Gastrocnemius medialis (tissue), 4 donors: ENCODE results near the gene RNF182. TPM values are rescaled to one million over a fixed set of nuclear protein-coding genes. Genes with fewer than 3 reads are reported as not detected.

ENCODE experiments used
- ATAC-seq, 2 donors: fragments of 150-250 bp; one replicate each; pipeline ENCODE4 v1.9.1; 2016
- DNase-seq, 2 donors: peaks; one replicate each; pipeline ENCODE4 v3.0.0-alpha.2; 2019
- H3K27ac ChIP-seq, 4 donors: fragments of 200-600 bp; sonication (generic); 1 replicate in 1 of 4; 2 replicates in 3 of 4; pipeline ENCODE4 v1.5.1; 2016 to 2018; ENCODE audit warnings: mild to moderate bottlenecking in 2 of 4, moderate library complexity in 1 of 4
- H3K27me3 ChIP-seq, 3 donors: fragments of 200-600 bp; sonication (generic) in 2 of 3; 1 replicate in 1 of 3; 2 replicates in 2 of 3; pipeline versions ENCODE4 v1.5.1 to v1.6.0; 2016 to 2019; ENCODE audit warnings: mild to moderate bottlenecking in 1 of 3, moderate library complexity in 1 of 3
- H3K36me3 ChIP-seq, 2 donors: fragments of 200-600 bp; sonication (generic) in 1 of 2; one replicate each; pipeline ENCODE4 v1.5.1; 2017 to 2018
- H3K4me1 ChIP-seq, 2 donors: fragments of 200-600 bp; sonication (generic) in 1 of 2; one replicate each; pipeline ENCODE4 v1.5.1; 2016 to 2017; ENCODE audit warnings: mild to moderate bottlenecking in 2 of 2
- H3K4me3 ChIP-seq, 4 donors: fragments of 200-600 bp; sonication (generic) in 3 of 4; 1 replicate in 1 of 4; 2 replicates in 3 of 4; pipeline ENCODE4 v1.5.1; 2016 to 2019; ENCODE audit warnings: mild to moderate bottlenecking in 2 of 4
- H3K9me3 ChIP-seq, 3 donors: fragments of 200-600 bp; sonication (generic) in 2 of 3; 1 replicate in 1 of 3; 2 replicates in 2 of 3; pipeline ENCODE4 v1.5.1; 2016 to 2019
- POLR2A ChIP-seq, 2 donors: fragments of 450-650 bp; IDR thresholded peaks; one replicate each; pipeline ENCODE4 v1.6.1; 2017; ENCODE audit warnings: antibody characterized with exemption in 2 of 2, mild to moderate bottlenecking in 2 of 2, moderate library complexity in 2 of 2
- in situ Hi-C, 4 donors: fragments of 200-750 bp; cut with MboI; loops; one replicate each; pipeline versions ENCODE4 v1.15.0 to v1.8.0; 2017; ENCODE audit warnings: low sequenced_read_pairs in 4 of 4
- intact Hi-C: fragments of 100-400 bp; cut with DNase I; formaldehyde crosslinking; loops from one replicate; pipeline ENCODE4 v1.15.1; 2023; ENCODE audit warnings: low total_unique reads
- total RNA-seq, 4 donors: library from RNA; depleted of rRNA; stranded (reverse); fragments of >200 nt; gene quantifications; one replicate each; pipeline versions ENCODE4 v1.1.0 to v1.2.3, GENCODE V29; 2016
- TF ChIP-seq, protein P1 (sequence below), 5 experiments: fragments of 450-650 bp in 3 of 5; fragments of 200-600 bp in 2 of 5; sonication (generic) in 2 of 5; IDR thresholded peaks in 4 of 5; conservative IDR thresholded peaks in 1 of 5; 1 replicate in 4 of 5; 2 replicates in 1 of 5; pipeline ENCODE4 v1.5.1; 2016 to 2019; ENCODE audit warnings: antibody characterized with exemption in 5 of 5, mild to moderate bottlenecking in 3 of 5, moderate library complexity in 3 of 5

RNF182 gene
- total RNA-seq, 4 donors from 2014 or later: 0.10 TPM; not detected in 3

DNA sequence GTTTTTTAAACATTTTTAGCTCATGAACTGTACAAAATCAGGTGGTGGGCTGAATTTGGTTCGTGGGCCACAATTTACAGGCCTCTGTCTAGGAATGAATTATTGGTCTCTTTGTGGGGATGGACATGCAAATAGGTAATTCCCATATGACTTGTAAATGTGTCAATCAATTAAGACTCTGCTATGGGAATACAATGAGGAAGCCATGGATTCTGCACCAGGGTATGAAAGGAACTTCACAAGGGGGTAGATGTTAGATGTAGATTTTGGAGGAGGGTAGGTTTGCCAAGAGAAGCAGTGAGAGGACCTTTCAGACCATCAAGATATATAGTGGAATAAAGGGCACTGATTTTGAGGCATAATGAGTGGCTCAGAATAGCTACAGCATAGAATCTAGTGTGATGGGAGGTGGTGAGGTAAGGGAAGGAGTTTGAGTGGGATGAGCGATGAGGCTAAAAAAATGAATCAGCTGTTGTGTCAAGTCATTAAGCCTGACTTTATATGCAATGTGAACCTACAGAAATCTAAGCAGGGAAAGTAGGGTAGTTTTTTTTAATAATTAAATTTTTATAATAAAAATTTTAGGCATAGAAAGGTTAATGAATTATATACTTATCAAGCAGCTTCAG lies 32.6 kb upstream of the RNF182 start:
- Histone ChIP-seq H3K27me3 (no peaks in the 10 kb centered on the region), H3K4me3 (no peak overlapping the region), H3K4me1 (no peaks in the 10 kb centered on the region), H3K27ac (no peak overlapping the region), H3K36me3 (no peaks in the 10 kb centered on the region), H3K9me3 (no peaks in the 10 kb centered on the region)
- TF ChIP-seq, protein P1, sequence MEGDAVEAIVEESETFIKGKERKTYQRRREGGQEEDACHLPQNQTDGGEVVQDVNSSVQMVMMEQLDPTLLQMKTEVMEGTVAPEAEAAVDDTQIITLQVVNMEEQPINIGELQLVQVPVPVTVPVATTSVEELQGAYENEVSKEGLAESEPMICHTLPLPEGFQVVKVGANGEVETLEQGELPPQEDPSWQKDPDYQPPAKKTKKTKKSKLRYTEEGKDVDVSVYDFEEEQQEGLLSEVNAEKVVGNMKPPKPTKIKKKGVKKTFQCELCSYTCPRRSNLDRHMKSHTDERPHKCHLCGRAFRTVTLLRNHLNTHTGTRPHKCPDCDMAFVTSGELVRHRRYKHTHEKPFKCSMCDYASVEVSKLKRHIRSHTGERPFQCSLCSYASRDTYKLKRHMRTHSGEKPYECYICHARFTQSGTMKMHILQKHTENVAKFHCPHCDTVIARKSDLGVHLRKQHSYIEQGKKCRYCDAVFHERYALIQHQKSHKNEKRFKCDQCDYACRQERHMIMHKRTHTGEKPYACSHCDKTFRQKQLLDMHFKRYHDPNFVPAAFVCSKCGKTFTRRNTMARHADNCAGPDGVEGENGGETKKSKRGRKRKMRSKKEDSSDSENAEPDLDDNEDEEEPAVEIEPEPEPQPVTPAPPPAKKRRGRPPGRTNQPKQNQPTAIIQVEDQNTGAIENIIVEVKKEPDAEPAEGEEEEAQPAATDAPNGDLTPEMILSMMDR (IDR thresholded peaks at IDR 0.05 in 4 of 5, conservative IDR thresholded peaks at IDR 0.05 in 1 of 5): no peak
- no peak for TF ChIP-seq POLR2A (IDR thresholded peaks at IDR 0.05)
- intact Hi-C loops: no loop called here
- in situ Hi-C loops: no loop called here
- ATAC-seq (no peak), DNase-seq (no peak)

DNA sequence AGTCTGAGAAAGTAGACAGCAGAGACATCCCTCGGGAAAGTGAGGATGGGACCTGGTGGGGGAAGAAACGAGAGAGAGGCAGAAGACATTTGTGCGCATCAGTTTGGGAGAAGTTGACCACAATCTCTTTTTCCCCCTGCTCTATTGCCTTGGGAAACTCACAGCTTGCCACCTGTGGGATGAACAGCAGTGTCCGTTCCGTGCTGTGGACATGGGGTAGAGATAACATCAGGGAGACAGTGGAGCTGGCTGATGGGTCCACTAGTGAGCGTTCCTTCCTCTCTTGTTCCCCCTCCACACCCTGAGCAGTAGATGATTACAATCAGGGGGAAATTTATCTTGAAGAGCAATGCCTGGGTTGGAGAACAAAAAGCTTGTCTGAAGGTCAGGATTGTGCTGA lies 21.8 kb upstream of the RNF182 start:
- no peaks in the 10 kb centered on the region for H3K9me3 ChIP-seq
- intact Hi-C loops: no loop called here
- H3K4me3 ChIP-seq: no peak overlapping the region
- ATAC-seq (no peak), DNase-seq (no peak)
- H3K27ac ChIP-seq: no peak overlapping the region
- H3K27me3 ChIP-seq: peaks cover 0 to 11% (median 0%) of the 10 kb centered on the region in 3 donors
- no peaks in the 10 kb centered on the region for H3K36me3 ChIP-seq
- in situ Hi-C loops: loop anchor here in 1 of 4 donors (10.0 kb wide), 1 partner anchor 242 kb away; no protein-coding TSS in a partner anchor
- no peak for TF ChIP-seq POLR2A (IDR thresholded peaks at IDR 0.05)
- TF ChIP-seq, protein P1 (IDR thresholded peaks at IDR 0.05 in 4 of 5, conservative IDR thresholded peaks at IDR 0.05 in 1 of 5): no peak
- H3K4me1 ChIP-seq: no peaks in the 10 kb centered on the region

DNA sequence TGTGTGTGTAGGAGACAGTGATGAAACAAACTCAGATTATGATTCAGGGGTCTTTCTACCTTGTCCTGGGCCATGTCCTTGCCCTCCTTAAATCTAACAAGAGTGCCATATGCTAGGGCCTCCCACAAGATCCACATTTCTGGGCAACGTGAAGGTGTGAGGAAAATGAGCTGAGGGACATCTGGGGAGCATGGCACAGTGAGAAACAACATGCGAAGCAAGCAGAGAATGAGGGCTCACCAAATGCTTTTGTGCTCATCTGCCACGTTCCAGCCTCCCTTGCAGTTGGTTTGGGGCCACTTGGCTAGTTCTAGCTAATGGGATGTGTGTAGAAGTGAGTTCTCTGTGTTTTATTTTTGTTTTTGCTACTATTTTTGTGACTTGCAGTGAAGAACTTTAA lies 21.4 kb upstream of the RNF182 start:
- Histone ChIP-seq H3K27ac (no peak overlapping the region), H3K4me1 (no peaks in the 10 kb centered on the region), H3K36me3 (no peaks in the 10 kb centered on the region), H3K4me3 (no peak overlapping the region), H3K9me3 (no peaks in the 10 kb centered on the region), H3K27me3 (peaks cover 0 to 11% (median 0%) of the 10 kb centered on the region in 3 donors)
- intact Hi-C loops: no loop called here
- TF ChIP-seq, protein P1 (IDR thresholded peaks at IDR 0.05 in 4 of 5, conservative IDR thresholded peaks at IDR 0.05 in 1 of 5): no peak
- no peak for TF ChIP-seq POLR2A (IDR thresholded peaks at IDR 0.05)
- DNase-seq (no peak), ATAC-seq (no peak)
- in situ Hi-C loops: loop anchor here in 1 of 4 donors (10.0 kb wide), 1 partner anchor 241 kb away; no protein-coding TSS in a partner anchor

DNA sequence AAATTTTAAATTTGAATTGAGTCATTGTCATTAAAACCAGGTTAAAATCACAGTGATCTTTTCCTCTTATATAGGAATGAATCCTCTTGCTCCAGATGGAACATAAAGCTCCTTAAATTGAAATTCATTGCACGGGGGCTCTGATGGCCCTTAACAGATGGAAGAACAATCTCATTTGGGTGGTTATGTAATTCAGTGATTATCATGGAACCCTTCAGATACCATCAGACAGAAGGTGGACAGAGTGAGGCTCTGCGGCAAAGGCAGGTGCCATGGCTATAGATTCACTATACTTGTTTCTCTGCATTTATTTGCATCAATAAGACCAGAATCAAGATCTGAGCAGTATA lies 17.8 kb upstream of the RNF182 start:
- in situ Hi-C loops (loop anchor here (5.0 to 10.0 kb wide), 4 partner anchors 155 to 238 kb away; no protein-coding TSS in a partner anchor), intact Hi-C loops (loop anchor here (2.0 kb wide), 1 partner anchor 238 kb away; no protein-coding TSS in a partner anchor)

More for the DNA sequence above, 17.8 kb upstream of the RNF182 start:
- Histone ChIP-seq H3K9me3 (no peaks in the 10 kb centered on the region), H3K4me1 (no peaks in the 10 kb centered on the region), H3K4me3 (no peak overlapping the region), H3K27me3 (peaks cover 0 to 11% (median 0%) of the 10 kb centered on the region in 3 donors), H3K27ac (no peak overlapping the region), H3K36me3 (no peaks in the 10 kb centered on the region)
- no peak for ATAC-seq
- TF ChIP-seq, protein P1 (IDR thresholded peaks at IDR 0.05 in 4 of 5, conservative IDR thresholded peaks at IDR 0.05 in 1 of 5): no peak
- TF ChIP-seq POLR2A (IDR thresholded peaks at IDR 0.05): no peak
- DNase-seq: no peak
